SK-N-MC (cell line): ENCODE results near the gene CMTM7.

Experiments
- EZH2 ChIP-seq: fragments of 200-600 bp; sonication (generic); IDR thresholded peaks from one replicate; pipeline ENCODE4 v1.6.1; 2017; ENCODE audit warnings: antibody characterized with exemption
- FOXP2 ChIP-seq: optimal IDR thresholded peaks from 2 replicates; pipeline ENCODE3; 2011; ENCODE audit warnings: mild to moderate bottlenecking, moderate library complexity; ENCODE audit not compliant: insufficient read depth; ENCODE audit errors: extremely low read length, control extremely low read depth
- POLR2AphosphoS5 ChIP-seq: IDR thresholded peaks from 2 replicates; pipeline ENCODE4 v1.6.1; 2012; ENCODE audit warnings: mild to moderate bottlenecking, low read depth, low read length, borderline replicate concordance

DNA sequence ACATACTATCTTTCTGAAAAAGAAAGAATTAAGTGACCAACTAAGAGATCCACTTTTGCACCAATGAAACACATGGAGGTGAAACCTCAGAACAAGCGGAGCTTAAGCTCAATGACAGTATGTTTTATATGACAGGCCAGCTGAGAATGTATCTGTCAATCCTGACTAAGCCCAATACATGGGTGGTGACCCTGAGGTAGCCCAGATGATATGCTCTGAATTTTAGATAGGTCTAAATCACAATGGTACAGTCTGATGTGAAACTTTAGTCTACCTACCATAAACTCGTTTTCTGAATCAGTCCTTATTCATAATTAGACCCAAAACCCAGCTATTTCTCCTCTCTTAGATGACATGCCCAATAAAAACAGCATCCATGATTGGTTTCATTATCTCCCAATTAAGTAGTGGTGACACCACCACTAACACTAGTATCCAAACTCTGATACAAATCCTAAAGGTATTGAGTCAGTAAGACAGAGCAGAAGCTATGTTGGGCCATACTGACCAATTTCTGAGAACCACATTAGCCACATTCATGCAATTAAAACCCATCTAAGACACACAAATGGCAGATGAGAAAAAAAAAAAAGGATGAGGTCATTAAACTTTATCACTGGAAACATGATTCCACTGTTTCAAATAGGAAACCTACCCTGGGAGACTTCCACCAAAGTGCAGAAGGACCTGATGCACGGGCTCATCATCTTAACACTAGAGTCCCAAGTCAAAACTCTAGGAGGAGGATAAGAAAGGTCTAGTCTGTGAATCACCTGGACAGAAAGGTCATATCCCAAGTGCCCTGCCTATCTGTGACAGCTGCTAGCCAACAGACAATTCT lies 90.4 kb downstream of the CMTM7 start:
- TF ChIP-seq POLR2AphosphoS5 = no peak
- no peak for TF ChIP-seq EZH2
- no peak for TF ChIP-seq FOXP2
